WERI-Rb-1 (cell line): ENCODE results near the gene GSTM1.
"Not testable (repeated sequence)": the region's sequence is repeated elsewhere in the genome, so short reads cannot be mapped to it uniquely, and the experiment has no call there.

Experiments
- DNase-seq: peaks from one replicate; pipeline ENCODE4 v3.0.0-alpha.2; 2020
- H3K27ac ChIP-seq: fragments of 250-450 bp; sonication (Bioruptor Pico); 2 replicates; pipeline ENCODE4 v1.5.1; 2020; ENCODE audit warnings: mild to moderate bottlenecking, moderate library complexity
- H3K27me3 ChIP-seq: fragments of 250-450 bp; sonication (Bioruptor Pico); 2 replicates; pipeline ENCODE4 v1.5.1; 2021; ENCODE audit warnings: mild to moderate bottlenecking, low read depth, moderate library complexity; ENCODE audit not compliant: insufficient read depth, severe bottlenecking
- H3K36me3 ChIP-seq: fragments of 250-450 bp; sonication (Bioruptor Pico); 2 replicates; pipeline ENCODE4 v1.5.1; 2020; ENCODE audit warnings: mild to moderate bottlenecking, moderate library complexity
- H3K4me3 ChIP-seq: 2 replicates; pipeline ENCODE4 v1.5.1; 2011; ENCODE audit warnings: low read depth, mild to moderate bottlenecking, control low read depth, low read length
- H3K9me3 ChIP-seq: fragments of 250-450 bp; sonication (Bioruptor Pico); 2 replicates; pipeline ENCODE4 v1.5.1; 2021; ENCODE audit warnings: mild to moderate bottlenecking, moderate library complexity; ENCODE audit not compliant: severe bottlenecking
- TF ChIP-seq, protein P1 (sequence below): IDR thresholded peaks from 2 replicates; pipeline ENCODE4 v1.5.1; 2011; ENCODE audit warnings: low read depth, mild to moderate bottlenecking, control low read depth, inconsistent platforms, low read length

Gene GSTM1

DNA sequence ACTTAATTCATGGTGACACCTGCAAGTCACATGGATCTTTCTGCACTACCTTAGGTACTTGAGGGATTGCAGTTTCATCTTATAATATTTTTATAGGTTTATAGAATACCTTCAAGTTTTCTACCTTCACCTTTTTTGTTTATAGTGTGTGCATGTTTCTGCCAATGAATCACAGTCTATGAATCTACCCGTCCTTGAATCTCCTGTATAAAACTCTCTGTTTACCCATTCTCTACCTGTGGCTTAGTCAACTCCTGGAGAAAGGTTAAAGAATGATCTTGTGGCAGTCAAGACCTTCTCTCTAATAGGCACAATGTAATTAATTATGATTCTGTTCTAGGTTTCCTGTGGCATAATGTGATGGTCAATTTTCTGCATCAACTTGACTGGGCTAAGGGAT lies 22.9 kb upstream of the GSTM1 start:
- TF ChIP-seq, protein P1, sequence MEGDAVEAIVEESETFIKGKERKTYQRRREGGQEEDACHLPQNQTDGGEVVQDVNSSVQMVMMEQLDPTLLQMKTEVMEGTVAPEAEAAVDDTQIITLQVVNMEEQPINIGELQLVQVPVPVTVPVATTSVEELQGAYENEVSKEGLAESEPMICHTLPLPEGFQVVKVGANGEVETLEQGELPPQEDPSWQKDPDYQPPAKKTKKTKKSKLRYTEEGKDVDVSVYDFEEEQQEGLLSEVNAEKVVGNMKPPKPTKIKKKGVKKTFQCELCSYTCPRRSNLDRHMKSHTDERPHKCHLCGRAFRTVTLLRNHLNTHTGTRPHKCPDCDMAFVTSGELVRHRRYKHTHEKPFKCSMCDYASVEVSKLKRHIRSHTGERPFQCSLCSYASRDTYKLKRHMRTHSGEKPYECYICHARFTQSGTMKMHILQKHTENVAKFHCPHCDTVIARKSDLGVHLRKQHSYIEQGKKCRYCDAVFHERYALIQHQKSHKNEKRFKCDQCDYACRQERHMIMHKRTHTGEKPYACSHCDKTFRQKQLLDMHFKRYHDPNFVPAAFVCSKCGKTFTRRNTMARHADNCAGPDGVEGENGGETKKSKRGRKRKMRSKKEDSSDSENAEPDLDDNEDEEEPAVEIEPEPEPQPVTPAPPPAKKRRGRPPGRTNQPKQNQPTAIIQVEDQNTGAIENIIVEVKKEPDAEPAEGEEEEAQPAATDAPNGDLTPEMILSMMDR = no peak
- Histone ChIP-seq H3K9me3 (no peaks in the 10 kb centered on the region), H3K27me3 (no peaks in the 10 kb centered on the region), H3K36me3 (no peaks in the 10 kb centered on the region), H3K27ac (no peak overlapping the region), H3K4me3 (no peak overlapping the region)
- DNase-seq = no peak

DNA sequence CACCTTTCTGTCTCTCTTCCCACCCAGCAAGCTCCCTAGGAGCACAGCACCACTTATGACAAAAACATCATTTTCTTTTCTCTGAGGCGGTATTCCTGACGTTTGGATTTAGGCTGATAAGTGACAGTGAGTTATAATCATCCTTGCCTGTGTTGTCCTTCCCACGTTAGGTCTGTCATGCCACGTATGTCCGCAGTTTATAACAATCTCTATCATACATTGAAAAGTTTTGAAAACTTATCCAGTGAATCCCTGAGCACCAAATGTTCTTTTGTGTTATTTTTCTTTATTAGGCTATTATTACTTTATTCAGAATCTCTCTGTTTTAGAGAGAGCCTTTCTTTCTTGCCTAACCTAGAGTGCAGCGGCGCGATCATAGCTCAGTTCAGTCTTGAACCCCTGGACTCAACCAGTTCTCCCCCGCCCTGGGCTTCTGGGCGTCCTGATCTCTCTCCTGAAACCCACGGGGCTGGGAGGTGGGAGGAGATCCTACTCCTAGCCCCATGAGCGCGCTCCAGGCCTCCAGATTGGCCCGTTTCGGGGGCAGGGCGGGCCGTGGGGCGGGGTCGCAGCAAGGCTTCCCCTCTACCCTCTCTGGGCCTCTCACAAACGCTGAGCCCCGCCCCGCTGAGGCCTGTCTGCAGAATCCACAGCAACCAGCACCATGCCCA lies 20.0 kb upstream of the GSTM1 start, which contains the start of gene GSTM2:
GSTM2 (plus strand) TSS at position 606 of the 671 bp plus-strand sequence; CDS start at position 665, 59 bp downstream.
- H3K27ac ChIP-seq = no peak within 1 kb of the TSS
- H3K36me3 ChIP-seq = no peaks in the 10 kb centered on the region
- peak within 1 kb of the TSS; percentile 54 for H3K4me3 ChIP-seq
- H3K9me3 ChIP-seq = no peaks in the 10 kb centered on the region
- DNase-seq = peak; percentile 98
- no peaks in the 10 kb centered on the region for H3K27me3 ChIP-seq
- TF ChIP-seq, protein P1 = no peak

DNA sequence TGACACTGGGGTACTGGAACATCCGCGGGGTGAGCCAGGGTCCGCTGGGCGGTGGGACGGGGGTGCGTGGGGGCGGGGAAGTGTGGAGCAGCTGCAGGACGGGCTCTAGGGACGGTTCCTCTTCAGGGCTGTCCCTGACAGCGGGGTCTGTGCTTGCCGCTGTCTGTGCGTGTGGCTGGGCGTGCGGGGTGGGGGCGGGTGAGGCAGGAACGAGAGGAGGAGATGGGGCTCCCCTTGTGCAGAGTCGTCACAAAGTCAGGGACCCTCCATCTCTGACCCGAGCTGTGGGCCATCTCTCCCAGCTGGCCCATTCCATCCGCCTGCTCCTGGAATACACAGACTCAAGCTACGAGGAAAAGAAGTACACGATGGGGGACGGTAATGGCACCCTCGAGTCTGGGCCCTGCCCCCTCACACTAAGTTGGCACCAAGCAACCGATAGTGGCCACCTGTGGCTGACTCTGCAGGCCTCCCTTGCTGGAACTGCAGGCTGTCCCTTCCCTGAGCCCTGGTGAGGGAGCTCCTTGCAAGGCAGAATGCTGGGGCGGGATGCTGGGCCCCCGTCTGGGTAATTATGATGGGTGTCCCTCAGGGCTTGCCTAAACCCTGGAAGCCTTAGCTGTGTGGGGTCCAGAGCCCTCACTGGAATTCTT lies 19.4 kb upstream of the GSTM1 start:
- Histone ChIP-seq H3K27me3 (no peaks in the 10 kb centered on the region), H3K27ac (no peak overlapping the region), H3K9me3 (no peaks in the 10 kb centered on the region), H3K4me3 (peak overlapping the region; percentile 54), H3K36me3 (no peaks in the 10 kb centered on the region)
- TF ChIP-seq, protein P1 = no peak
- peak; percentile 20 for DNase-seq

DNA sequence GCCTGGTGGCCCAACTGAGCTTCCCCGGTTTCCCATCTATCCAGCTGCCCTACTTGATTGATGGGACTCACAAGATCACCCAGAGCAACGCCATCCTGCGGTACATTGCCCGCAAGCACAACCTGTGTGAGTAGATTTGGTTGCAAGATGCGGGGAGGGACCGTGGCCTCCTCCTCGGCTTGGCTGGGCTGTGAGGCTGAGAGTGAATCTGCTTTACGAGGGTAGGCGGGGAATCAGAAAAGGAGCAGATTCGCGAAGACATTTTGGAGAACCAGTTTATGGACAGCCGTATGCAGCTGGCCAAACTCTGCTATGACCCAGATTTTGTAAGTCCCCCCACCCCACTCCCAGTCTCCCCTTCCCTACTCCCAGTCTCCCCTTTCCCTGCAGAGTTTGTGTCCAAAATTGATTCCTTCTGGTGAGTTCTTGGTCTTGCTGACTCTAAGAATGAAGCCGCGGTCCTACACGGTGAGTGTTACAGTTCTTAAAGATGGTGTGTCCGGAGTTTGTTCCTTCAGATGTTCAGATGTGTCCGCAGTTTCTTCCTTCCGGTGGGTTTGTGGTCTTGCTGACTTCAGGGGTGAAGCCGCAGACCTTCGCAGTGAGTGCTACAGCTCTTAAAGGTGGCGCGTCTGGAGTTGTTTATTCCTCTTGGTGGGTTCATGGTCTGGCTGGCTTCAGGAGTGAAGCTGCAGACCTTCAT lies 18.2 kb upstream of the GSTM1 start:
- DNase-seq = no peak
- Histone ChIP-seq H3K27me3 (no peaks in the 10 kb centered on the region), H3K4me3 (no peak overlapping the region), H3K9me3 (no peaks in the 10 kb centered on the region), H3K36me3 (no peaks in the 10 kb centered on the region), H3K27ac (no peak overlapping the region)
- TF ChIP-seq, protein P1 = no peak

DNA sequence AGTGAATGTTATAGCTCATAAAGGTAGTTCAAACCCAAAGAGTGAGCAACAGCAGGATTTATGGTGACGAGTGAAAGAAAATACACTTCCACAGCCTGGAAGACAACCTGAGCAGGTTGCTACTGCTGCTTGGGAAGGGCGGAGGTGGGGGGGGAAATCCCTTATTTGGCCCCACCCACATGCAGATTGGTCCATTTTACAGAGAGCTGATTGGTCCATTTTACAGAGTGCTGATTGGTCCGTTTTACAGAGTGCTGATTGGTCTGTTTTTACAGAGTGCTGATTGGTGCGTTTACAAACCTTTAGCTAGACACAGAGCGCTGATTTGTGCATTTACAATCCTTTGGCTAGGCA lies 17.7 kb upstream of the GSTM1 start:
- not testable (repeated sequence) for DNase-seq, H3K36me3 ChIP-seq, H3K9me3 ChIP-seq, H3K27ac ChIP-seq, H3K27me3 ChIP-seq, H3K4me3 ChIP-seq

DNA sequence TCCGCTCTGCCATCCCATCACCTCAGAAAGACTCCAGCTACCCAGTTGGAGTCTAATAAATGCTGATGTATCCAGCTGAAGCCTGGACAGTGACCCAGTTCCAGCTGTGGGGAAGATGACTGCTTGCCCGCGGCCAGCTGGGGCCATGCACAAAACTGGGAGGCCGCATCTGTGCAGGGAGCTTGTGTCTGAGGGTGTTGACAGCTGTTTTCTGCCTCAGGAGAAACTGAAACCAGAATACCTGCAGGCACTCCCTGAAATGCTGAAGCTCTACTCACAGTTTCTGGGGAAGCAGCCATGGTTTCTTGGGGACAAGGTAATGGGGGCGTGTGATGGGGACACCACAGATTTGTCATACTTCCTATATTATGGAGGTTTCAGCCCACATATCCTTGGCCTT lies 16.6 kb upstream of the GSTM1 start:
- DNase-seq = no peak
- no peaks in the 10 kb centered on the region for H3K27me3 ChIP-seq
- TF ChIP-seq, protein P1 = no peak
- no peaks in the 10 kb centered on the region for H3K36me3 ChIP-seq
- H3K9me3 ChIP-seq = no peaks in the 10 kb centered on the region
- H3K4me3 ChIP-seq = no peak overlapping the region
- H3K27ac ChIP-seq = no peak overlapping the region

DNA sequence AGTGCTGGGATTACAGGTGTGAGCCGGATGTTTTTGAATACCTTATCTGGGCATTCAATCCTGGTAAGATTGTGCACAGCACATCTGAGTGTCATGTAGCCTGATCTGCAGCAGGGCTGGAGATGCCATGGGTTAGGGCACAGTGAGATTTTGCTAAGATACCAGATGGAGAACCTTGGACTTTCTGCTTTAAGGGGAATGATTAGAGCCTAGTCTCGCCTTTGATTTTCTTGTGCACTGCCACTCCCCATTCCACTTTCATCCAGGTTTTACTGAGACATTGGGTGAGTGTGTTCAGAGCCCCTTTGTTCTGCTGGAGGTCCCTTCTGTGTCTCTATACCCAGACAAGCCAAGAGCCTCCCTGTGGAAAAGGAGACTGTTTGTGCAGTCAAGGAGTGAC lies 13.8 kb upstream of the GSTM1 start:
- H3K4me3 ChIP-seq, DNase-seq, H3K27me3 ChIP-seq, H3K36me3 ChIP-seq, H3K27ac ChIP-seq, H3K9me3 ChIP-seq: not testable (repeated sequence)

DNA sequence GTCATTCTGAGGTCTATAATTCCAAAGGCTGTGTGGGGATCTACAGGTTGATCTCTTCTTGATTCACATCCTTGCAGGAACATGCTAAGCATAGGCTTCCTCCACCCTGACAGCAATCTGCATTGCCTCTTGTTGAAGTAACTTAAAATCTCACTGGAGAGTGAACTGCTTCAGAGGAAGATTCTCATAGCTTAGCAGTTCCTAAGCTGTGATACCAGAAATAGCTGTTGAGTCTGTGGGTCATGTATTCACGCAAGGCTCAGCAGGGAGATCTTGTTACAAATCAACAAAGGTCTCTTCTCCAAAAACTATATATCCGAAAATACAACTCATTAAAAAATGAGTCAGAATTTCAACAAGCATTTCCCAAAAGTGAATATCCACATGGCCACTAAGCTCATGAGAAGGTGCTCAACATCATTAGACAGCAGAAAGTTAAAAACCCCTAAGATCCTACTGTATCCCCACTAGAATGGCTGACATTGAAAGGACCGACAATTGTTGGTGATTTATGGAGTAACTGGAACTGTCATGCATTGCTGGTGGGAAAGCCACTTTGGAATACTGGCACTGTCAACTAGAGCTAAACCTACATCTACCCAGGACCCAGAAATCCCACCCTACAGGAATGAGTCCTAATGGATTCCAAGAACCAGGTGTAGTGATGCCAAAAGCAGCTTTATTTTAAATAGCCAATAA lies 10.8 kb upstream of the GSTM1 start:
- H3K9me3 ChIP-seq, H3K36me3 ChIP-seq, DNase-seq, H3K4me3 ChIP-seq, H3K27ac ChIP-seq, H3K27me3 ChIP-seq: not testable (repeated sequence)
